HG03064 (cell line): Measurements from ENCODE around the gene TTC21B.
"Not testable (repeated sequence)": the region's sequence is repeated elsewhere in the genome, so short reads cannot be mapped to it uniquely, and the experiment has no call there.

Experiments
- ATAC-seq: cut with Tn5 transposase; IDR thresholded peaks from one replicate; pipeline ENCODE4 v1.9.1; 2021; ENCODE audit warnings: low read depth; ENCODE audit not compliant: unreplicated experiment

The TTC21B gene

GRCh38 chr2:165953655-165954606 is at the start of gene TTC21B:
TSS of gene TTC21B (minus strand) at chr2:165953776. CDS start at chr2:165953705, 71 bp downstream.
- peak; percentile 96 for ATAC-seq

GRCh38 chr2:166000401-166000800 is 46.8 kb upstream of the TTC21B start:
- ATAC-seq = no peak

GRCh38 chr2:165990846-165991245 is 37.3 kb upstream of the TTC21B start:
- no peak for ATAC-seq

- no peak for ATAC-seq
Measured at GRCh38 chr2:165989851-165990250, 36.3 kb upstream of the TTC21B start.

GRCh38 chr2:165985120-165985519 is 31.5 kb upstream of the TTC21B start:
- ATAC-seq = no peak

GRCh38 chr2:165972161-165972560 is 18.6 kb upstream of the TTC21B start:
- not testable (repeated sequence) for ATAC-seq

GRCh38 chr2:165970663-165971062 is 17.1 kb upstream of the TTC21B start:
- ATAC-seq = no peak

- no peak for ATAC-seq
Measured at GRCh38 chr2:165969227-165969626, 15.7 kb upstream of the TTC21B start.

- ATAC-seq = no peak
Measured at GRCh38 chr2:165967746-165968145, 14.2 kb upstream of the TTC21B start.

- no peak for ATAC-seq
Measured at GRCh38 chr2:165961818-165962217, 8.2 kb upstream of the TTC21B start.

GRCh38 chr2:165959371-165959770 is 5.8 kb upstream of the TTC21B start:
- no peak for ATAC-seq

- no peak for ATAC-seq
Measured at GRCh38 chr2:165958313-165958960, 4.9 kb upstream of the TTC21B start.

GRCh38 chr2:165957030-165957675 is 3.6 kb upstream of the TTC21B start:
- ATAC-seq = no peak

GRCh38 chr2:165953306-165953654 is 296 bp downstream of the TTC21B start:
- ATAC-seq = no peak

GRCh38 chr2:165952741-165953211 is 800 bp downstream of the TTC21B start:
- no peak for ATAC-seq

- ATAC-seq = no peak
Measured at GRCh38 chr2:165952085-165952484, 1.5 kb downstream of the TTC21B start.

GRCh38 chr2:165950438-165950837 is 3.1 kb downstream of the TTC21B start:
- ATAC-seq = no peak

GRCh38 chr2:165941827-165942226 is 11.7 kb downstream of the TTC21B start:
- no peak for ATAC-seq

GRCh38 chr2:165938237-165938636 is 15.3 kb downstream of the TTC21B start:
- no peak for ATAC-seq

GRCh38 chr2:165933211-165933910 is 20.2 kb downstream of the TTC21B start:
- ATAC-seq = no peak

GRCh38 chr2:165927774-165928173 is 25.8 kb downstream of the TTC21B start:
- ATAC-seq = no peak
